HL-60 (cell line): ENCODE results near the gene LMOD1.

ENCODE experiments used
- CTCF ChIP-seq: IDR thresholded peaks from one replicate; pipeline ENCODE4 v1.5.1; 2011; ENCODE audit warnings: low read length, control low read depth, inconsistent platforms; ENCODE audit not compliant: insufficient read depth
- GABPA ChIP-seq: IDR thresholded peaks from 2 replicates; pipeline ENCODE4 v1.6.1; 2012; ENCODE audit warnings: low read depth
- POLR2AphosphoS5 ChIP-seq: IDR thresholded peaks from 2 replicates; pipeline ENCODE4 v1.6.1; 2012; ENCODE audit warnings: low read depth
- REST ChIP-seq: IDR thresholded peaks from 2 replicates; pipeline ENCODE4 v1.6.1; 2012; ENCODE audit warnings: low read depth; ENCODE audit not compliant: insufficient replicate concordance

GRCh38 chr1:201916649-201917249 is 29.6 kb downstream of the LMOD1 start:
- TF ChIP-seq CTCF (no peak), REST (no peak), POLR2AphosphoS5 (no peak), GABPA (no peak)
